Measurements from ENCODE around the gene CPLX3. TPM values are rescaled to one million over a fixed set of nuclear protein-coding genes. Genes with fewer than 3 reads are reported as not detected.

Gene CPLX3
- total and polyA plus RNA-seq, 2 of the 8 experiments (the other 6 are each of a cell fraction or from before 2014, with no cell fraction given): 0.17 TPM; not detected in 1

GRCh38 chr15:74815961-74816360 is 10.5 kb upstream of the CPLX3 start:
- Histone ChIP-seq H3K23ac (ENCODE audit: insufficient read length) (no peak overlapping the region), H3K36me3 (ENCODE audit: control insufficient read depth in 2 of 4, insufficient read depth in 4 of 4, low read length in 3 of 4) (no peaks in the 10 kb centered on the region), H2BK15ac (ENCODE audit: low read length) (no peak overlapping the region), H3K27me3 (replicated peaks in 1 of 4; ENCODE audit: control insufficient read depth in 3 of 4, extremely low read depth in 1 of 4, insufficient read depth in 3 of 4, low read length in 3 of 4) (no peaks in the 10 kb centered on the region), H2AK5ac (ENCODE audit: low read depth, low read length) (no peak overlapping the region), H3K79me2 (ENCODE audit: control insufficient read depth in 1 of 2, insufficient read depth in 2 of 2, low read length in 2 of 2) (no peaks in the 10 kb centered on the region), H3K4me3 (ENCODE audit: extremely low read depth in 1 of 4, insufficient read depth in 2 of 4, low read depth in 3 of 4, low read length in 4 of 4) (no peak overlapping the region), H4K91ac (replicated peaks; ENCODE audit: insufficient read length, low read length) (no peak overlapping the region), H4K8ac (ENCODE audit: extremely low read depth, insufficient read depth, low read length) (no peak overlapping the region), H3K18ac (ENCODE audit: extremely low read depth, low read length) (no peak overlapping the region; the same call in 1 of the 2 replicates), H2BK5ac (ENCODE audit: low read depth, low read length) (no peak overlapping the region), H2BK12ac (ENCODE audit: low read depth, low read length) (no peak overlapping the region), H4K20me1 (replicated peaks in 1 of 2; ENCODE audit: control insufficient read depth in 1 of 2, insufficient read depth in 2 of 2, low read length in 2 of 2) (no peaks in the 10 kb centered on the region), H2AFZ (ENCODE audit: low read length) (no peak overlapping the region), H3K4me1 (replicated peaks in 1 of 4; ENCODE audit: control insufficient read depth in 3 of 4, insufficient read depth in 4 of 4, low read length in 3 of 4) (peaks cover 0 to 7% (median 4%) of the 10 kb centered on the region in 4 experiments; a peak in 6 of 7 replicates), H3K9me3 (ENCODE audit: insufficient read depth in 2 of 2, low read depth in 1 of 2, low read length in 1 of 2) (no peaks in the 10 kb centered on the region), H3K14ac (ENCODE audit: insufficient read length) (no peak overlapping the region), H3K9ac (replicated peaks in 1 of 4; ENCODE audit: extremely low read depth in 1 of 4, low read depth in 3 of 4, low read length in 3 of 4) (no peak overlapping the region), H3K4ac (replicated peaks; ENCODE audit: insufficient read length, low read depth, low read length) (no peak overlapping the region), H2BK120ac (replicated peaks; ENCODE audit: low read depth, low read length) (no peak overlapping the region), H3K79me1 (ENCODE audit: low read depth, low read length) (no peaks in the 10 kb centered on the region), H3K4me2 (ENCODE audit: insufficient read depth in 1 of 2, low read depth in 2 of 2, low read length in 2 of 2) (no peak overlapping the region), H3K56ac (replicated peaks; ENCODE audit: insufficient read length, low read depth, low read length) (no peak overlapping the region), H3K27ac (ENCODE audit: low read depth, low read length) (no peak overlapping the region), H4K5ac (ENCODE audit: insufficient read length, low read depth, low read length) (no peak overlapping the region), H3K23me2 (ENCODE audit: low read depth, low read length) (no peaks in the 10 kb centered on the region), H2BK20ac (ENCODE audit: low read length) (no peak overlapping the region)
- WGBS, 2 experiments (ENCODE audit: extremely low coverage in 1 of 2, insufficient coverage in 1 of 2, insufficient read length in 1 of 2, insufficient replicate concordance in 2 of 2, low coverage in 1 of 2, low lambda C conversion rate in 2 of 2, missing lambda C conversion rate in 1 of 2): 96% methylated on average over 15 of the region's 15 CpGs; no CpG with 5 or more reads in 1 of the 2 experiments
- no peak for DNase-seq (ENCODE audit: low read depth in 1 of 2, low spot score in 2 of 2)
- ChIA-PET POLR2A (ENCODE audit: partially characterized antibody) (interaction anchor here (1.1 to 3.1 kb wide), 4 partner anchors 10 to 17 kb away, joined by 3 to 7 read pairs (median 4); partner anchors contain the start of gene CPLX3), CTCF (ENCODE audit: partially characterized antibody) (interaction anchor here (0.6 to 6.5 kb wide), 14 partner anchors 9 to 239 kb away, joined by 3 to 64 read pairs (median 4); partner anchors contain the start of gene CPLX3)
- TF ChIP-seq RXRA (IDR thresholded peaks at IDR 0.05; ENCODE audit: insufficient read depth, low read depth, low read length): no peak
- TF ChIP-seq ATF2 (IDR thresholded peaks at IDR 0.05; ENCODE audit: low read length): no peak
- TF ChIP-seq CHD1 (IDR thresholded peaks at IDR 0.05; ENCODE audit: low read depth, low read length): no peak
- no peak for FAIRE-seq

Measured in H1 (cell line).